Measurements from ENCODE around the gene ANG.
A peak's percentile ranks its signal among the peaks of the same experiment; 100 is the strongest.
"Not testable (repeated sequence)": the region's sequence is repeated elsewhere in the genome, so short reads cannot be mapped to it uniquely, and the experiment has no call there.

Gene ANG

DNA sequence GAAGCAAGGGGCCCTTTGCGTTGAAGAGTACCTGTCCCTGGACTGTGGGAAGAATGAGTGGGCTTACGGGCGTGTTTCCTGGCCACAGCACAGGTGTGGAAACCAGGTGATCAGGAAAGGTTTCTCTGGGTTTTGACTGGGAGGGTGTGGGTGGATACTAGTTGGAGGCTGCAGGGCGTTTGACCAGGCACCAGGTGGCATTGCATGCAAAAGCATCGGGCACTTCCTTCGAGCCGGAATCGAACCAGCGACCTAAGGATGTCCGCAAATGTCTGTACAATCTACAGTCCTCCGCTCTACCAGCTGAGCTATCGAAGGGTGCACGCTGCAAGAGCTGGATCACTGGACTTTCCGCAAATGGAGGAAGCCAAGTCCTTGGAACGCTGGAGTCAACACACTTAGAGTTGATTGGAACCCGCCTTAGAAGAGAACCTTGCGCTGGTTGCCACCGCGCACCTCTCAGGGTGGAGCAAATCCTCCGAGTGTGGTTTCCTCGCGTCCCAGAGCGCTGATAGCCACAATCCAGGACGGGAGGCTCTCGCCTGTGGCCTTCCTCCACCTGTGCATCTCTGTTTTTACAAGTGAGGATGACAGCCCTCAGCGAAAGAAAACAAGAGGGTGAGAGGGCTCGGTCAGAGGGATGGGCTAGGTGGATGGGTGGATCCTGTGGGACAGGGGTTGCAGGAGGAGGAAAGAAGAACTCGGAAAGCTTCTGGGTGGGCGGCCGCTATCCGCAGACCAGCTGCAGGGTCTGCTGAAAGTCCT lies 25.4 kb upstream of the ANG start:
- peak overlapping the region; percentile 72 for H3K27ac Mint-ChIP-seq
- H3K27me3 Mint-ChIP-seq = peaks cover 9% of the 10 kb centered on the region
- H3K4me3 Mint-ChIP-seq = peak overlapping the region; percentile 82
- peaks cover 25% of the 10 kb centered on the region for H3K4me1 Mint-ChIP-seq
- H3K36me3 Mint-ChIP-seq = no peaks in the 10 kb centered on the region
- H3K9me3 Mint-ChIP-seq = no peaks in the 10 kb centered on the region

- not testable (repeated sequence) for H3K9me3 Mint-ChIP-seq, H3K36me3 Mint-ChIP-seq, H3K27ac Mint-ChIP-seq, H3K27me3 Mint-ChIP-seq, H3K4me3 Mint-ChIP-seq
- H3K4me1 Mint-ChIP-seq = peaks cover 30% of the 10 kb centered on the region
Measured at GRCh38 chr14:20666400-20666961, 22.1 kb upstream of the ANG start.

DNA sequence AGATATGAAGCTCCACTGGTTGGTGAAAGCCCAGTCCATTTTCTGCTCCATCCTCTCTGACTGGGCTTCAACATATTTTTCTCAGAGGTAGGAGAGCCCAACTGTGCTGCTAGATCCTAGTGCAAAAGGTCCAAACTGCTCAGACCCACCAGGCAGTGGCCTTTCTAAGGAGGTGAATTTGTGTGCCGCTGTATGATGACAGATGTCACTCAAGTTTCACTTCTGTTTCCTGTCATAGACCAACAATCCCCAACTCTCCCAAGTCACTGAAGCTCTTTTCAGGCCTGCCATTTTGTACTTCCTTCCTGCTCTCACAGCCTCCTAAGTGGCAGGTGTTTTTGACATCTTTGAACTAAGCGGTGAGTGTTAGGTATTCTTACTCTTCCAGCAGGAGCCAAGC lies 20.6 kb upstream of the ANG start:
- H3K27me3 Mint-ChIP-seq = peaks cover 4% of the 10 kb centered on the region
- peaks cover 22% of the 10 kb centered on the region for H3K4me1 Mint-ChIP-seq
- no peak overlapping the region for H3K4me3 Mint-ChIP-seq
- no peaks in the 10 kb centered on the region for H3K36me3 Mint-ChIP-seq
- H3K27ac Mint-ChIP-seq = peak overlapping the region; percentile 63
- H3K9me3 Mint-ChIP-seq = no peaks in the 10 kb centered on the region

DNA sequence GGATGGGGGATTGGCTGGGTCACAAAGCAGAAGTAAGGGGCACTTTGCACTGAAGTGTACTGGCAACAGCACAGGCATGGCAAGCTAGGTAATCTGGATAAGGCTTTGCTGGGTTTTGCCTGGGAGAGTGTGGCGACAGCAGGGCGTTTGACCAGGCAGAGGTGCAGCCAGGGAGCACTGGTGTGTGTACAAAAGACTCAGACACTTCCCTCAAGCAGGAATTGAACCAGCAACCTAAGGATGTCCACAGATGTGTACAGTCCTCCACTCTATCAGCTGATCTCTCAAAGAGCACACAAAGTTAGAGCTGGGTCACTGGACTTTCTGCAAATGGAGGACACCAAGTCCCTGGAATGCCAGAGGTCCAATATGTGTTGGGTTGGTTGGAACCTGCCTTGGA lies 19.6 kb upstream of the ANG start:
- H3K9me3 Mint-ChIP-seq = no peaks in the 10 kb centered on the region
- H3K4me3 Mint-ChIP-seq = no peak overlapping the region
- H3K36me3 Mint-ChIP-seq = no peaks in the 10 kb centered on the region
- peaks cover 14% of the 10 kb centered on the region for H3K4me1 Mint-ChIP-seq
- H3K27me3 Mint-ChIP-seq = peaks cover 2% of the 10 kb centered on the region
- H3K27ac Mint-ChIP-seq = no peak overlapping the region

GRCh38 chr14:20671597-20672283 lies 16.8 kb upstream of the ANG start:
- Mint-ChIP-seq H3K9me3 (no peaks in the 10 kb centered on the region), H3K27me3 (peaks cover 2% of the 10 kb centered on the region), H3K4me1 (peaks cover 14% of the 10 kb centered on the region), H3K36me3 (no peaks in the 10 kb centered on the region), H3K27ac (no peak overlapping the region), H3K4me3 (no peak overlapping the region)

DNA sequence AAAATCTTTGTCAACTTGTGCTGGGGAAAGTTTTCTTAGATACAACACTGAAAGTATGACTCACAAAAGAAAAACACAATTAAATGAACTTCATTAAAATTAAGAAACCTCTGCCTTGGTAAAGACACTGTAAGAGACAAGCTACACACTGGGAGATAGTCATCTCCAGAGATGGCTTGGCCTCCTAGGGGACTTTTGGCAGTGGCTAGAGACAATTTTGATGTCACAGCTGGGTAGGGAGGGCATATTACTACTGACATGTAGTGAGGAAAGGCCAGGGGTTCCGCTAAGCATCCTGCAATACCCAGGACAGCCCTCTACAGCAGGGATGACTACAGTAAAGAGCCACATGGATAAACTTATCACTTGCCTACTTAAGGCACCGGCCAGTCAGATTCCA lies 12.9 kb upstream of the ANG start:
- H3K27me3 Mint-ChIP-seq = peaks cover 2% of the 10 kb centered on the region
- peaks cover 12% of the 10 kb centered on the region for H3K4me1 Mint-ChIP-seq
- no peak overlapping the region for H3K4me3 Mint-ChIP-seq
- H3K27ac Mint-ChIP-seq = no peak overlapping the region
- H3K36me3 Mint-ChIP-seq = no peaks in the 10 kb centered on the region
- no peaks in the 10 kb centered on the region for H3K9me3 Mint-ChIP-seq

DNA sequence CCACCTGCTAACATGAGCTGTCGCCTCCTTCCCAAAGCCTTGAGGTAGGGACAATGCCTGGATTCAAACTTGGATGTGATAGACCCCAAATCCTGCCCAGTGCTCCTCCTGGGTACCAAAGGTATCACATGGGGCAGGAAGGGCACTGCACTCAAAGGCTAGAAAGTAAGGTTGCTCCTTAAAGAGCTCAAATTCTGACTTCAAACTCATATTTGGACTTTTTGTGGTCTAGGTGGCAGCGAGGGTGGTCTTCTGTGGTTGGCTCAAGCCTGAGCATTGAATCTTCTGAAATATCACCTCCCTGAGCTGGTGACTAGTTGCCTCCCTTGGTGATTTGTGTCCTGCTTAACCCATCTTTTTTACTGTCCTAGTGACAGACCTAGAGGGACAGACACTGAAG lies 12.5 kb upstream of the ANG start:
- Mint-ChIP-seq H3K9me3 (no peaks in the 10 kb centered on the region), H3K4me3 (no peak overlapping the region), H3K36me3 (no peaks in the 10 kb centered on the region), H3K27ac (no peak overlapping the region), H3K27me3 (peaks cover 2% of the 10 kb centered on the region), H3K4me1 (peaks cover 16% of the 10 kb centered on the region)

DNA sequence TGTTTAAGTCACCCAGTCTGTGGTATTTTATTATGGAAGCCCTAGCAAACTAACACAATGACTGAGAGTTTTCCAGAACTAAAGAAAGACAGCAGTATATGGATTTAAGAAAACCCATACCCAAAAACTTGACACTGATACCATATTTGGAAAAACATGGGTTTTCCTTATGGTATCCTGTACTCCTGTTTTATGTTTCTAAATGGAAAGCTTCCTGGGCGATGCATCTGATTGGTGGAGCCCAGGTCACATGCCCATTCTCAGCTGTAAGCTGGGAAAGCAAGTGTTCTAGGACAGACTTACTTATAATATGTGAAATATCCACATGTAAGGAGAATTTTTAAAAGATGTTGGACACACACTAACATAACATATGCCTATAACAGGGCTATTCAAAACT lies 8.7 kb upstream of the ANG start:
- H3K27me3 Mint-ChIP-seq = no peaks in the 10 kb centered on the region
- H3K4me3 Mint-ChIP-seq = no peak overlapping the region
- no peaks in the 10 kb centered on the region for H3K9me3 Mint-ChIP-seq
- peaks cover 26% of the 10 kb centered on the region for H3K4me1 Mint-ChIP-seq
- H3K27ac Mint-ChIP-seq = no peak overlapping the region
- H3K36me3 Mint-ChIP-seq = no peaks in the 10 kb centered on the region

- Mint-ChIP-seq H3K27me3 (no peaks in the 10 kb centered on the region), H3K4me3 (no peak overlapping the region), H3K9me3 (no peaks in the 10 kb centered on the region), H3K36me3 (no peaks in the 10 kb centered on the region), H3K4me1 (peaks cover 30% of the 10 kb centered on the region), H3K27ac (no peak overlapping the region)
Measured at GRCh38 chr14:20680363-20680762, 8.2 kb upstream of the ANG start.

DNA sequence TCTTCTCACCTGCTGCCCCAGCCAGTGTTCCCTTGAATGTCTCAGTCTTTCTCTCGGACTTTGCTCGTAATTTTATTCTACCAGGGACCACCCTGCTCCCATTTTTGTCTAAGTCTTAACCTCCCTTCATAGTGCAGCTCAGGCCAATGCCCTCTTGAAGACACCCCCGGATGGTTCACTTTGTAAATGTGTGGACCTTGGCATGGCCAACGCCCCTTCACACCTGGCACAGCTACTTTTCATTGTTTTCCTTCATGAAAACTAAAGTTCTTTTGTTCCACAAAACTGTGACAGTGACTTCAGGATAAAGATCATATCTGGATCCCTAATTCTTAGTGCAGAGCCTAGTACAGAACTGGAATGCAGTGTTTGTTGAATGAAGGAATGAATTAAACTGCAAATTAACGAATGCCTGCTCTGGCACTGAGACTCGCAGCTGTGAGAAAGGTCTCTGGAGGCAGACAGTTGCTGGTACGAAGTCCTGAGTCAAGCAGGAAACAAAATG lies 7.7 kb upstream of the ANG start:
- Mint-ChIP-seq H3K27me3 (no peaks in the 10 kb centered on the region), H3K27ac (no peak overlapping the region), H3K9me3 (no peaks in the 10 kb centered on the region), H3K36me3 (no peaks in the 10 kb centered on the region), H3K4me3 (no peak overlapping the region), H3K4me1 (peaks cover 30% of the 10 kb centered on the region)

- Mint-ChIP-seq H3K27me3 (no peaks in the 10 kb centered on the region), H3K27ac (no peak overlapping the region), H3K4me1 (peaks cover 30% of the 10 kb centered on the region), H3K36me3 (no peaks in the 10 kb centered on the region), H3K9me3 (no peaks in the 10 kb centered on the region), H3K4me3 (no peak overlapping the region)
Measured at GRCh38 chr14:20681348-20682126, 7.0 kb upstream of the ANG start.

- no peaks in the 10 kb centered on the region for H3K27me3 Mint-ChIP-seq
Measured at GRCh38 chr14:20682127-20682434, 6.5 kb upstream of the ANG start.

DNA sequence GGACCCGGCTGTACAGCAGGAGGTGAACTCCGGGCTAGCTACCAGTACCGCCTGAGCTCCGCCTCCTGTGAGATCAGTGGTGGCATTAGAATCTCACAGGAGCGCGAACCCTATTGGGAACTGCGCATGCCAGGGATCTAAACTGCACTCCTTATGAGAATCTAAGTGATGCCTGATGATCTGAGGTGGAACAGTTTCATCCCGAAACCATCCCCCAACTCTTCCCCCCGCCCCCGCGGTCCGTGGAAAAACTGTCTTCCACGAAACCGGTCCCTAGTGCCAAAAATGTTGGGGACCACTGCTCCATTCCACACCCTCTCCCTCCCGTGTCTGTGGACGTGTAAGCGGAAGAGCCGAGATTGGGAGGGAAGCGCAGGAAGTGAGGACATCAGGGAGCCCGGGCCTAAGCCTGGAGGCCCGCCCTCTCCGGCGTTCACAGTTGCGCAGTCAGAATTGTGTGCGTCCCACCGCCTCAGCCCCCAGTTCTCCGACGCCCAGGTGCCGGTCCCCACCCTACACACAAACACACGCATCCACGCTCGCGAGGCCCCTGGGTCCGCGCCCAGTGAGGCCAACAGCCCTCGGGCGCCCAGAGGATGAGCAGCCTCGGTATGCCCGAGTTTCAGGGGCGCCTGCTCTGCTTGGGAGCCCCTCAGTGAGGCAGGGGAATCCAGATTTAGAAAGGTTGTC lies 6.0 kb upstream of the ANG start:
- Mint-ChIP-seq H3K4me1 (peaks cover 30% of the 10 kb centered on the region), H3K27ac (no peak overlapping the region), H3K27me3 (no peaks in the 10 kb centered on the region), H3K36me3 (no peaks in the 10 kb centered on the region), H3K9me3 (no peaks in the 10 kb centered on the region), H3K4me3 (no peak overlapping the region)

More at GRCh38 chr14:20682127-20682434, 6.5 kb upstream of the ANG start:
- peaks cover 30% of the 10 kb centered on the region for H3K4me1 Mint-ChIP-seq
- H3K36me3 Mint-ChIP-seq = no peaks in the 10 kb centered on the region
- no peak overlapping the region for H3K27ac Mint-ChIP-seq
- no peaks in the 10 kb centered on the region for H3K9me3 Mint-ChIP-seq
- H3K4me3 Mint-ChIP-seq = no peak overlapping the region

- no peaks in the 10 kb centered on the region for H3K9me3 Mint-ChIP-seq
- no peak overlapping the region for H3K4me3 Mint-ChIP-seq
- peaks cover 30% of the 10 kb centered on the region for H3K4me1 Mint-ChIP-seq
- no peaks in the 10 kb centered on the region for H3K27me3 Mint-ChIP-seq
- no peak overlapping the region for H3K27ac Mint-ChIP-seq
- no peaks in the 10 kb centered on the region for H3K36me3 Mint-ChIP-seq
Measured at GRCh38 chr14:20683125-20683890, 5.3 kb upstream of the ANG start.

All from activated naive CD4-positive, alpha-beta T cell treated with anti-CD3 and anti-CD28 coated beads, Interleukin-2, amount 50 U/mL, for 24 hours (primary cell).